Thoracic aorta endothelial cell (primary cell): ENCODE data around the gene TMEM37. TPM values are rescaled to one million over a fixed set of nuclear protein-coding genes. Genes with fewer than 3 reads are reported as not detected.

ENCODE experiments used
- total RNA-seq: library from RNA; depleted of rRNA; stranded (reverse); fragments of >200 nt; gene quantifications from 2 replicates; pipeline ENCODE4 v1.2.3, GENCODE V29; 2012

TMEM37 gene
- 1.1 and 2.4 TPM in 2 replicates for total RNA-seq

GRCh38 chr2:119431155-119431975 is at the start of gene TMEM37:
TMEM37 (plus strand) TSS chr2:119431854; CDS start chr2:119431904, 50 bp downstream.

Other genes with a start within 250 kb of the TMEM37 start
- gene STEAP3, start 208.0 kb upstream of the TMEM37 start, total RNA-seq = 20.3 and 27.9 TPM in 2 replicates
- 11.3 and 14.1 TPM in 2 replicates for gene C2orf76, start 65.0 kb upstream of the TMEM37 start, total RNA-seq
- gene DBI, start 64.9 kb upstream of the TMEM37 start, total RNA-seq = 96.1 and 124 TPM in 2 replicates
- gene SCTR, start 92.6 kb downstream of the TMEM37 start, total RNA-seq = not detected in 2 replicates
- 0.27 TPM in 1 of 2 replicates, not detected in the other for gene CFAP221, start 112.6 kb downstream of the TMEM37 start, total RNA-seq
- 7.2 and 11.6 TPM in 2 replicates for gene TMEM177, start 247.3 kb downstream of the TMEM37 start, total RNA-seq